Measurements from ENCODE around the gene DYSF. TPM values are rescaled to one million over a fixed set of nuclear protein-coding genes. Genes with fewer than 3 reads are reported as not detected.

Gene DYSF
- polyA plus RNA-seq, 1 of the 3 experiments (the other 2 are of a cell fraction) = 0.10 TPM

DNA sequence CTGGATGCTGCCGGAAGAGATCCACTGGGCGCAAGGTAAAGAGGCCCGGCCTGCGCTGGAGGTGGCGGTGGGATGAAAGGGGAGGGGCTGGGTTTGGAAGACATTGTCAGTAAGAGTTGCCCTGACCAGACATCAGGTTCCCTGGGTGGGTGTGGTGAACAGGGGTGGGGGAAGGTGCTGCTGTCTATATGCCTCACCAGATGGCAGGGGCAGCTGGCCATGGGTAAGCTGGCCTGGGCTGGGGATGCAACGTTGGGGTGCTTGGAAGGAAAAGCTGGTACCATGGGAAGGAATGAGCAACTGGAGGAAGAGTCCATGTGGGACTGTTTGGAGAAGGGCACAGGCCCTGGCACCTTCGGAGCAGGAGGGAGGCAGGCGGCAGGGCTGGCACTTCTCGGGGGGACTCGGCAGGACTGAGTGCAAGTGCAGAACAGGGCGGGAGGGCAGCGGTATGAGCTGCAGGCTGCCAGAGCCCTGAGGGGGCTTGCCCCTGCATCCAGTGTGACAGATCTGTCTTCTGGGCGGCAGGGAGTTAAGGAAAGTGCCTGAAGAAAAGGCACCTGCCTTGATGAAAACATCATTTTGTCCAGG lies 146.4 kb downstream of the DYSF start:
- H4K20me1 ChIP-seq (ENCODE audit: insufficient read depth) = no peaks in the 10 kb centered on the region
- WGBS (ENCODE audit: low lambda C conversion rate) = 74% methylated on average over 13 of the region's 13 CpGs
- CTCF ChIA-PET = interaction anchor here (2.4 kb wide), 1 partner anchor 10 kb away, joined by 8 read pairs; no protein-coding TSS in a partner anchor

More for the DNA sequence above, 146.4 kb downstream of the DYSF start:
- POLR2A ChIA-PET = no interaction called here
- Histone ChIP-seq H3K9me3 (no peaks in the 10 kb centered on the region), H3K9ac (no peak overlapping the region), H3F3A (replicated peaks; ENCODE audit: insufficient read depth) (no peaks in the 10 kb centered on the region), H3K27me3 (ENCODE audit: insufficient read depth) (no peaks in the 10 kb centered on the region; the same call in 1 of the 2 replicates), H3K4me1 (ENCODE audit: control insufficient read depth in 1 of 2, insufficient read depth in 2 of 2, low read depth in 1 of 2, low read length in 1 of 2) (peaks cover 0 to 4% of the 10 kb centered on the region in 2 experiments; a peak in 1 of 4 replicates), H3K4me3 (ENCODE audit: low read depth in 2 of 2, low read length in 1 of 2) (no peak overlapping the region), H3K27ac (ENCODE audit: low read depth in 2 of 2, low read length in 1 of 2) (no peak overlapping the region), H2AFZ (ENCODE audit: low read depth) (no peak overlapping the region), H3K9me2 (no peaks in the 10 kb centered on the region), H3K36me3 (replicated peaks in 1 of 2; ENCODE audit: control insufficient read depth in 1 of 2, insufficient read depth in 2 of 2, low read length in 1 of 2) (no peaks in the 10 kb centered on the region), H3K79me2 (ENCODE audit: insufficient read depth) (no peaks in the 10 kb centered on the region), H3K4me2 (no peak overlapping the region)
- DNase-seq = no peak
- TF ChIP-seq RXRA (IDR thresholded peaks at IDR 0.05; ENCODE audit: borderline replicate concordance, low read depth) (no peak), FOSL2 (IDR thresholded peaks at IDR 0.05; ENCODE audit: borderline replicate concordance, low read depth) (no peak), RAD21 (IDR thresholded peaks at IDR 0.05; ENCODE audit: low read length) (no peak), TAF1 (IDR thresholded peaks at IDR 0.05; ENCODE audit: borderline replicate concordance, low read depth, low read length) (no peak), SMC3 (IDR thresholded peaks at IDR 0.05; ENCODE audit: low read depth, low read length) (no peak), TCF12 (IDR thresholded peaks at IDR 0.05) (no peak), SIN3A (IDR thresholded peaks at IDR 0.05; ENCODE audit: borderline replicate concordance, low read depth, low read length) (no peak), EP300 (IDR thresholded peaks at IDR 0.05; ENCODE audit: borderline replicate concordance in 1 of 2, low read depth in 1 of 2, low read length in 1 of 2) (no peak), GATA2 (CRISPR knock-in tag; IDR thresholded peaks at IDR 0.05) (no peak), CHD2 (IDR thresholded peaks at IDR 0.05; ENCODE audit: low read length, partially characterized antibody) (no peak), MEF2A (IDR thresholded peaks at IDR 0.05; ENCODE audit: borderline replicate concordance, low read depth) (no peak), JUND (IDR thresholded peaks at IDR 0.05) (no peak), NFIC (IDR thresholded peaks at IDR 0.05; ENCODE audit: borderline replicate concordance) (no peak)
- TF ChIP-seq, protein P1, sequence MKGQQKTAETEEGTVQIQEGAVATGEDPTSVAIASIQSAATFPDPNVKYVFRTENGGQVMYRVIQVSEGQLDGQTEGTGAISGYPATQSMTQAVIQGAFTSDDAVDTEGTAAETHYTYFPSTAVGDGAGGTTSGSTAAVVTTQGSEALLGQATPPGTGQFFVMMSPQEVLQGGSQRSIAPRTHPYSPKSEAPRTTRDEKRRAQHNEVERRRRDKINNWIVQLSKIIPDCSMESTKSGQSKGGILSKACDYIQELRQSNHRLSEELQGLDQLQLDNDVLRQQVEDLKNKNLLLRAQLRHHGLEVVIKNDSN (IDR thresholded peaks at IDR 0.05; ENCODE audit: borderline replicate concordance, low read depth) = no peak
- TF ChIP-seq, protein P2, sequence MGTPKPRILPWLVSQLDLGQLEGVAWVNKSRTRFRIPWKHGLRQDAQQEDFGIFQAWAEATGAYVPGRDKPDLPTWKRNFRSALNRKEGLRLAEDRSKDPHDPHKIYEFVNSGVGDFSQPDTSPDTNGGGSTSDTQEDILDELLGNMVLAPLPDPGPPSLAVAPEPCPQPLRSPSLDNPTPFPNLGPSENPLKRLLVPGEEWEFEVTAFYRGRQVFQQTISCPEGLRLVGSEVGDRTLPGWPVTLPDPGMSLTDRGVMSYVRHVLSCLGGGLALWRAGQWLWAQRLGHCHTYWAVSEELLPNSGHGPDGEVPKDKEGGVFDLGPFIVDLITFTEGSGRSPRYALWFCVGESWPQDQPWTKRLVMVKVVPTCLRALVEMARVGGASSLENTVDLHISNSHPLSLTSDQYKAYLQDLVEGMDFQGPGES (IDR thresholded peaks at IDR 0.05; ENCODE audit: low read depth, low read length) = no peak
- TF ChIP-seq, protein P3, sequence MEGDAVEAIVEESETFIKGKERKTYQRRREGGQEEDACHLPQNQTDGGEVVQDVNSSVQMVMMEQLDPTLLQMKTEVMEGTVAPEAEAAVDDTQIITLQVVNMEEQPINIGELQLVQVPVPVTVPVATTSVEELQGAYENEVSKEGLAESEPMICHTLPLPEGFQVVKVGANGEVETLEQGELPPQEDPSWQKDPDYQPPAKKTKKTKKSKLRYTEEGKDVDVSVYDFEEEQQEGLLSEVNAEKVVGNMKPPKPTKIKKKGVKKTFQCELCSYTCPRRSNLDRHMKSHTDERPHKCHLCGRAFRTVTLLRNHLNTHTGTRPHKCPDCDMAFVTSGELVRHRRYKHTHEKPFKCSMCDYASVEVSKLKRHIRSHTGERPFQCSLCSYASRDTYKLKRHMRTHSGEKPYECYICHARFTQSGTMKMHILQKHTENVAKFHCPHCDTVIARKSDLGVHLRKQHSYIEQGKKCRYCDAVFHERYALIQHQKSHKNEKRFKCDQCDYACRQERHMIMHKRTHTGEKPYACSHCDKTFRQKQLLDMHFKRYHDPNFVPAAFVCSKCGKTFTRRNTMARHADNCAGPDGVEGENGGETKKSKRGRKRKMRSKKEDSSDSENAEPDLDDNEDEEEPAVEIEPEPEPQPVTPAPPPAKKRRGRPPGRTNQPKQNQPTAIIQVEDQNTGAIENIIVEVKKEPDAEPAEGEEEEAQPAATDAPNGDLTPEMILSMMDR (IDR thresholded peaks at IDR 0.05) = no peak
- TF ChIP-seq, protein P4, sequence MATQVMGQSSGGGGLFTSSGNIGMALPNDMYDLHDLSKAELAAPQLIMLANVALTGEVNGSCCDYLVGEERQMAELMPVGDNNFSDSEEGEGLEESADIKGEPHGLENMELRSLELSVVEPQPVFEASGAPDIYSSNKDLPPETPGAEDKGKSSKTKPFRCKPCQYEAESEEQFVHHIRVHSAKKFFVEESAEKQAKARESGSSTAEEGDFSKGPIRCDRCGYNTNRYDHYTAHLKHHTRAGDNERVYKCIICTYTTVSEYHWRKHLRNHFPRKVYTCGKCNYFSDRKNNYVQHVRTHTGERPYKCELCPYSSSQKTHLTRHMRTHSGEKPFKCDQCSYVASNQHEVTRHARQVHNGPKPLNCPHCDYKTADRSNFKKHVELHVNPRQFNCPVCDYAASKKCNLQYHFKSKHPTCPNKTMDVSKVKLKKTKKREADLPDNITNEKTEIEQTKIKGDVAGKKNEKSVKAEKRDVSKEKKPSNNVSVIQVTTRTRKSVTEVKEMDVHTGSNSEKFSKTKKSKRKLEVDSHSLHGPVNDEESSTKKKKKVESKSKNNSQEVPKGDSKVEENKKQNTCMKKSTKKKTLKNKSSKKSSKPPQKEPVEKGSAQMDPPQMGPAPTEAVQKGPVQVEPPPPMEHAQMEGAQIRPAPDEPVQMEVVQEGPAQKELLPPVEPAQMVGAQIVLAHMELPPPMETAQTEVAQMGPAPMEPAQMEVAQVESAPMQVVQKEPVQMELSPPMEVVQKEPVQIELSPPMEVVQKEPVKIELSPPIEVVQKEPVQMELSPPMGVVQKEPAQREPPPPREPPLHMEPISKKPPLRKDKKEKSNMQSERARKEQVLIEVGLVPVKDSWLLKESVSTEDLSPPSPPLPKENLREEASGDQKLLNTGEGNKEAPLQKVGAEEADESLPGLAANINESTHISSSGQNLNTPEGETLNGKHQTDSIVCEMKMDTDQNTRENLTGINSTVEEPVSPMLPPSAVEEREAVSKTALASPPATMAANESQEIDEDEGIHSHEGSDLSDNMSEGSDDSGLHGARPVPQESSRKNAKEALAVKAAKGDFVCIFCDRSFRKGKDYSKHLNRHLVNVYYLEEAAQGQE (IDR thresholded peaks at IDR 0.05; ENCODE audit: low read depth, low read length) = no peak
- TF ChIP-seq, protein P5, sequence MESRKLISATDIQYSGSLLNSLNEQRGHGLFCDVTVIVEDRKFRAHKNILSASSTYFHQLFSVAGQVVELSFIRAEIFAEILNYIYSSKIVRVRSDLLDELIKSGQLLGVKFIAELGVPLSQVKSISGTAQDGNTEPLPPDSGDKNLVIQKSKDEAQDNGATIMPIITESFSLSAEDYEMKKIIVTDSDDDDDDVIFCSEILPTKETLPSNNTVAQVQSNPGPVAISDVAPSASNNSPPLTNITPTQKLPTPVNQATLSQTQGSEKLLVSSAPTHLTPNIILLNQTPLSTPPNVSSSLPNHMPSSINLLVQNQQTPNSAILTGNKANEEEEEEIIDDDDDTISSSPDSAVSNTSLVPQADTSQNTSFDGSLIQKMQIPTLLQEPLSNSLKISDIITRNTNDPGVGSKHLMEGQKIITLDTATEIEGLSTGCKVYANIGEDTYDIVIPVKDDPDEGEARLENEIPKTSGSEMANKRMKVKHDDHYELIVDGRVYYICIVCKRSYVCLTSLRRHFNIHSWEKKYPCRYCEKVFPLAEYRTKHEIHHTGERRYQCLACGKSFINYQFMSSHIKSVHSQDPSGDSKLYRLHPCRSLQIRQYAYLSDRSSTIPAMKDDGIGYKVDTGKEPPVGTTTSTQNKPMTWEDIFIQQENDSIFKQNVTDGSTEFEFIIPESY (IDR thresholded peaks at IDR 0.05; ENCODE audit: borderline replicate concordance, low read depth) = no peak
- TF ChIP-seq, protein P6, sequence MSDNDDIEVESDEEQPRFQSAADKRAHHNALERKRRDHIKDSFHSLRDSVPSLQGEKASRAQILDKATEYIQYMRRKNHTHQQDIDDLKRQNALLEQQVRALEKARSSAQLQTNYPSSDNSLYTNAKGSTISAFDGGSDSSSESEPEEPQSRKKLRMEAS (IDR thresholded peaks at IDR 0.05; ENCODE audit: low read depth) = no peak
